Amygdala (tissue), 56 donors: ENCODE data around the gene PGA5.
A peak's percentile ranks its signal among the peaks of the same experiment; 100 is the strongest.
"Not testable (repeated sequence)": the region's sequence is repeated elsewhere in the genome, so short reads cannot be mapped to it uniquely, and the experiment has no call there.

Source experiments
- DNase-seq, 56 donors: peaks; one replicate each; lab custom pipeline; 2025; lab: John Stamatoyannopoulos, UW

The PGA5 gene

DNA sequence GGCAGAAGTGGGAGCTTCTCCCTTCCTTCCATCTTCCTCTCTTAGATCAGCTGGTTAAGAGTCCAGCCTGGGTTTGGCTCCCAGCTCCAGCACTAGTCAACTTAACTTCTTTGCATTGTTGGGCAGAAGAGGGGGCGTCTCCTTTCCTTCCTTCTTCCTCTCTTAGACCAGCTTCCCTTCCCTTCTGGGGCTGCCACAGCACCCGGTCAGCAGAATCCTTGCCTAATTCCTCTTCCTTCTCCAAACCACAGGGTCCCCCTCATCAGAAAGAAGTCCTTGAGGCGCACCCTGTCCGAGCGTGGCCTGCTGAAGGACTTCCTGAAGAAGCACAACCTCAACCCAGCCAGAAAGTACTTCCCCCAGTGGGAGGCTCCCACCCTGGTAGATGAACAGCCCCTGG is 18.3 kb upstream of the PGA5 start:
- not testable (repeated sequence) for DNase-seq

DNA sequence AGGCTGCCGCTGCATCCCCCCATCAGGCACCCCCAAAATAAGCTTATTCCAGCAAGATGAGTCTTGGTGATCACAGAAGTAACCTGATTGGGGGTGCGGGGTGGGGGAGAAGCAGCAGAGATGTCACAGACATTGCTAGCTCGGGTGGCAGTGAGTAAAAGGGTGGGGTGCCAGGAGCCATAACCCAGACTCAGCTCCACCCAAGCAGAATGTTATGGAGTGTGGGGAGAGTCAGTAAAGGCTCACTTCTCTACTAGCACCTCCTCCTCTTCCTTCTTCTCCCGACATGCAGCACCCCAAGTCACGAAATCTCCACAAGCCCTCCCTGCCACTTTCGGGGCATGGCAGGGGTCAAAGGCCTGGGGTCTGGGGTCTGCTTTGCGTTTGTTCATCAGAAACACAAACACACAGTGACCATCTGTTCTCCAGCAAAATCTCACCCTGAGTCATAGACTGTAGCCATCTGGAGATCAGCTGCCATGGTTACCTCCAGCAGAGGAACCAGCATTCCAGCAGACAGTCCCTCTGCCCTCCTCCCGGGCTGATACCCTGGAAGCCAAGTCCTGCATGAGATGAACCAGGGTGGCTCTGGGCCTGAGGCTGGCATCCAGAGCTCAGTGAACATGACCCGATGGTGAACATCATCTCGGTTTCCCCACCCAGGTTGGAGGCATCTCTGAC is 14.4 kb upstream of the PGA5 start:
- not testable (repeated sequence) for DNase-seq

DNA sequence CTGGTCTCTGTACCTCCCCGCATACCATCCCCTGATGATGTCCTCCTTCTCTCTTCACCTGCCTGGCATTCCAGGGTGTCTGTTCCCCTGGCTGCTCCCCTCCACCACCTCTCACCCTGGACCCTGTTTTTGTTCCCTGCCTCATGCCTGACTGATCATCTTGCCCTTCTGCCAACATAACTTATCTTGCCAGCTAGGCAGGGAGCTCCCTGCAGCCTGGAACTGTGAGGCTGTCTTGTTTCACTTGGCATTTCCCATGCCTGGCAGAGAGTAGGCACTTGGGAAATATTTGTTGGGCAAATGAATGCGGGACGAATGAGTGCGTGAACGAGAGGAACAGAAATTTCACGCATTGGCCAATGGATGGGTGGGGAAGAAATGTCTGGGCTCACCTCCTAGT is 11.5 kb upstream of the PGA5 start:
- not testable (repeated sequence) for DNase-seq

DNA sequence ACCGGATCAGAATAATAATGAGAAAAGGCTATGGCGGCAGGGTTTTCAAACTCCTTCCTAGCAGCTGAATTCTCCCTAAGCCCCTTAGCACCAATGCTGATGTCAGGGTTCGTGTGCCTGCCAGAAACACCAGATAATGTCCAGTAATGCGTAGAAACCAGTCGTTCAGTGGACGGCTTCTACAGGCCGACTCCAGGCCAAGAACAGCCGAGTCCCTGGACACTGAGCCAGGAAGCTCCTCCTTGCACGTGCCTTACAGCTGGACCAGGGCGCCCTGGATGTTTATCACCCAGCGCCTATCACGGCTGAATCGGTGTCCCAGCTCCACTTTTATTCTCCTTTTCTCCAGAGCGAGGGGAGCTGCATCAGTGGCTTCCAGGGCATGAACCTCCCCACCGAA is 9.9 kb upstream of the PGA5 start:
- not testable (repeated sequence) for DNase-seq

DNA sequence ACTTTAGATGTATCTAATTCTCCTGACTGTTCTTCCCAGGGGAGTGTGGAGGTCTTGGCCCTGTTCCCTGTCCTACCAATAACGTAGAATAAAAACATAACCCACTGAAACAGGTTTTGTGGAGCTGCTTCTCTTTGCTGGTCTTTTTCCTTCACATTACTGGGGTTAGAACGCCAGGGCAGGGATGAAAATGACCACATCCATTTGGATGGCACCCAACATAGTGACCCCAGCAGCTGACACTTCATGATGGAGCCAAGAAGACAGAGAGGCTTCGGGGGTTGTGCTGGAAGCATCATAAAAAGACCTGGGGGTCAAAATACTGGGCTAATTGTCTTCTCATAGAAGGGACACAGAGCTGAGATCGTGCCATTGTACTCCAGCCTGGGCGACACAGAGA is 9.4 kb upstream of the PGA5 start:
- DNase-seq: not testable (repeated sequence)

DNA sequence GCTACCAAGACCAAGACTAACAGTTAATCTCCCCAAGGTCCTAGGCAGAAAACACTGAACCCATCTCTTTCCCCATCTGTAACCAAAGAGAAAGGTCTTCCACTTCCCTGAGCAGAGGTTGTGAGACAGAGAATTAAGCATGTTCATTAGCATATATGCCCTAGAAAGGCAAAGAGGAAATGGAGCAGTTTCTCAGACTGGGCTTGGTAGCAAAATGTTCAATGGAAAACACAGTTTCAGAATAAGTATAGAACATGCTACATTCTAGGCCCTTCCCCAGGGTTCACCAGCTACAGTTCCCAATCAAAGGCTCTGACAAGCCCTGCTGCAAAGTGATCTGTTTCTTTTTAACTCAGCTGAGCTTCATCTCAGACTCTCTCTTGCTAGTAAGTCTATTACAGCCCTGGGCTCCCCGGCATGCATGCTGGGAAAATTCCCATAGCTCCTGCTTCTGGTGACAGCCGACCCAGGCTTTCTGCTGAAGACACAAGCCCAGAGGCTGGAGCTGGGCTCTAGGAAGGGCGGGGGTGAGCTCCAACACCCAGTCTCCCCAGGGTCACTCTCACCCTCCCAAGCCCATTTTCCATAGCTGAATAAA is 8.3 kb upstream of the PGA5 start:
- DNase-seq: not testable (repeated sequence)

DNA sequence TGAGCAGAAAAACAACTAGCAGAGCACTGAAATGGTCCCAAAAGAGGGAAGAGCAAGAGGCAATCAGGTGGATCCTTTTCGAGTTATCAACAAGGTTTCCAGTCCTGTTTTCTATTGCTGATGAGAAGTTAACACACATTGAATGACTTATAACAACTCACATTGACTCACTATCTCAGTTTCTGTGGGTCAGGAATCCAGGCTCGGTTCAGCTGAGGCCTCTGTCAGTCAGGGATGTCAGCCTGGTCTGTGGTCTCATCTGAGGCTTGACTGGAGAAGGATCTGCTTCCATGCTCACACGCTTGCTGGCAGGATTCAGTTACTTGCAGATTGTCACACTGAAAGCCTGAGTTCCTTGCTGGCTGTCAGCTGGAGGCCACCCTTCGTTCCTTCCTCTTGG is 3.8 kb upstream of the PGA5 start:
- not testable (repeated sequence) for DNase-seq

DNA sequence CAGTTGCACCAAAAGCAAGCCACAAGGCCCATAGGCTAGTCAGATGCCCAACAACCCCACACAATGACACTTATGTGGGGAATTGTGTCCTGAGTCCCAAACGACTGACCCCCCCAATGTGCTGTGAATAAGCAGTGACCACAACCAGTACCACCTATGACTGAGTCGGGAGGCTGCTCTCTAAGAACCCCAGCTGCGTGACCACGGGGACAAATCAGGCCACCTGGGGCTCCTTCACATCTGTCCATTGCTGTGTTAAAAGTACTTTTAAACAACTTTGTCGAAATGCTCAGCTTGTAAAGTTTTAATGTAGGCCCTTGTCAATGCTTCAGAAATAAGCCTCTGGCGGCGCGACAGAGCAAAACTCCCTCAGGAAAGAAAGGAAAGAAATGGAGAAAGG is 687 bp upstream of the PGA5 start:
- not testable (repeated sequence) for DNase-seq

DNA sequence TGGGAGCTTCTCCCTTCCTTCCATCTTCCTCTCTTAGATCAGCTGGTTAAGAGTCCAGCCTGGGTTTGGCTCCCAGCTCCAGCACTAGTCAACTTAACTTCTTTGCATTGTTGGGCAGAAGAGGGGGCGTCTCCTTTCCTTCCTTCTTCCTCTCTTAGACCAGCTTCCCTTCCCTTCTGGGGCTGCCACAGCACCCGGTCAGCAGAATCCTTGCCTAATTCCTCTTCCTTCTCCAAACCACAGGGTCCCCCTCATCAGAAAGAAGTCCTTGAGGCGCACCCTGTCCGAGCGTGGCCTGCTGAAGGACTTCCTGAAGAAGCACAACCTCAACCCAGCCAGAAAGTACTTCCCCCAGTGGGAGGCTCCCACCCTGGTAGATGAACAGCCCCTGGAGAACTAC is 551 bp downstream of the PGA5 start:
- DNase-seq: not testable (repeated sequence)

DNA sequence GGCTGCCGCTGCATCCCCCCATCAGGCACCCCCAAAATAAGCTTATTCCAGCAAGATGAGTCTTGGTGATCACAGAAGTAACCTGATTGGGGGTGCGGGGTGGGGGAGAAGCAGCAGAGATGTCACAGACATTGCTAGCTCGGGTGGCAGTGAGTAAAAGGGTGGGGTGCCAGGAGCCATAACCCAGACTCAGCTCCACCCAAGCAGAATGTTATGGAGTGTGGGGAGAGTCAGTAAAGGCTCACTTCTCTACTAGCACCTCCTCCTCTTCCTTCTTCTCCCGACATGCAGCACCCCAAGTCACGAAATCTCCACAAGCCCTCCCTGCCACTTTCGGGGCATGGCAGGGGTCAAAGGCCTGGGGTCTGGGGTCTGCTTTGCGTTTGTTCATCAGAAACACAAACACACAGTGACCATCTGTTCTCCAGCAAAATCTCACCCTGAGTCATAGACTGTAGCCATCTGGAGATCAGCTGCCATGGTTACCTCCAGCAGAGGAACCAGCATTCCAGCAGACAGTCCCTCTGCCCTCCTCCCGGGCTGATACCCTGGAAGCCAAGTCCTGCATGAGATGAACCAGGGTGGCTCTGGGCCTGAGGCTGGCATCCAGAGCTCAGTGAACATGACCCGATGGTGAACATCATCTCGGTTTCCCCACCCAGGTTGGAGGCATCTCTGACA is 4.4 kb downstream of the PGA5 start:
- DNase-seq: not testable (repeated sequence)

DNA sequence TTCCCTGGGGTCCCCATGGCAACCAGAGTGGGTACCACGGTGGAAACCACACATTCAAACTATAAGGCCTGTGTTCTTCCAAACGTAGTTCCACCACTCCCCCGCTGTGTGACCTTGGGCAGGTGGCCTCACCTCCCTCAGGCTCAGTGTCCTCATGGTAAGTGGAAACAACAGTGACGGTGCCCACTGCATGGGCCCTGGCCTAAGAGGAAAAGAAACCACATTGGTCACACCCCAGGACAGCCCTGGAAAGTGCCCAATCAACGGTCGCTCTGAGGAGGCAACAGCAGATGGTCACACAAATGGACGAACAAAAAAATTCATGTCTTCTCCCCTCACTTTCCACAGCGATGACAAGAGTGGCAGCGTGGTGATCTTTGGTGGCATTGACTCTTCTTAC is 7.1 kb downstream of the PGA5 start:
- DNase-seq: not testable (repeated sequence)

DNA sequence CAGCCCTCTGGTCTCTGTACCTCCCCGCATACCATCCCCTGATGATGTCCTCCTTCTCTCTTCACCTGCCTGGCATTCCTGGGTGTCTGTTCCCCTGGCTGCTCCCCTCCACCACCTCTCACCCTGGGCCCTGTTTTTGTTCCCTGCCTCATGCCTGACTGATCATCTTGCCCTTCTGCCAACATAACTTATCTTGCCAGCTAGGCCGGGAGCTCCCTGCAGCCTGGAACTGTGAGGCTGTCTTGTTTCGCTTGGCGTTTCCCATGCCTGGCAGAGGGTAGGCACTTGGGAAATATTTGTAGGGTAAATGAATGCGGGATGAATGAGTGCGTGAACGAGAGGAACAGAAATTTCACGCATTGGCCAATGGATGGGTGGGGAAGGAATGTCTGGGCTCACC is 8.2 kb downstream of the PGA5 start:
- not testable (repeated sequence) for DNase-seq

DNA sequence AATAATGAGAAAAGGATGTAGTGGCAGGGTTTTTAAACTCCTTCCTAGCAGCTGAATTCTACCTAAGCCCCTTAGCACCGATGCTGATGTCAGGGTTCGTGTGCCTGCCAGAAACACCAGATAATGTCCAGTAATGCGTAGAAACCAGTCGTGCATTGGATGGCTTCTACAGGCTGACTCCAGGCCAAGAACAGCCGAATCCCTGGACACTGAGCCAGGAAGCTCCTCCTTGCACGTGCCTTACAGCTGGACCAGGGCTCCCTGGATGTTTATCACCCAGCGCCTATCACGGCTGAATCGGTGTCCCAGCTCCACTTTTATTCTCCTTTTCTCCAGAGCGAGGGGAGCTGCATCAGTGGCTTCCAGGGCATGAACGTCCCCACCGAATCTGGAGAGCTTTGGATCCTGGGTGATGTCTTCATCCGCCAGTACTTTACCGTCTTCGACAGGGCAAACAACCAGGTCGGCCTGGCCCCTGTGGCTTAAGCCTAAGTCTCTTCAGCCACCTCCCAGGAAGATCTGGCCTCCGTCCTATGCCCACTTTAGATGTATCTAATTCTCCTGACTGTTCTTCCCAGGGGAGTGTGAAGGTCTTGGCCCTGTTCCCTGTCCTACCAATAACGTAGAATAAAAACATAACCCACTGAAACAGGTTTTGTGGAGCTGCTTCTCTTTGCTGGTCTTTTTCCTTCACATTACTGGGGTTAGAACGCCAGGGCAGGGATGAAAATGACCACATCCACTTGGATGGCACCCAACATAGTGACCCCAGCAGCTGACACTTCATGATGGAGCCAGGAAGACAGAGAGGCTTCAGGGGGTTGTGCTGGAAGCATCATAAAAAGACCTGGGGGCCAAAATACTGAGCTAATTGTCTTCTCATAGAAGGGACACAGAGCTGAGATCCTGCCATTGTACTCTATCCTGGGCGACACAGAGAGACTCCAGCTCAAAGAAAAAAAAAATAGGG is 10.1 kb downstream of the PGA5 start:
- not testable (repeated sequence) for DNase-seq

DNA sequence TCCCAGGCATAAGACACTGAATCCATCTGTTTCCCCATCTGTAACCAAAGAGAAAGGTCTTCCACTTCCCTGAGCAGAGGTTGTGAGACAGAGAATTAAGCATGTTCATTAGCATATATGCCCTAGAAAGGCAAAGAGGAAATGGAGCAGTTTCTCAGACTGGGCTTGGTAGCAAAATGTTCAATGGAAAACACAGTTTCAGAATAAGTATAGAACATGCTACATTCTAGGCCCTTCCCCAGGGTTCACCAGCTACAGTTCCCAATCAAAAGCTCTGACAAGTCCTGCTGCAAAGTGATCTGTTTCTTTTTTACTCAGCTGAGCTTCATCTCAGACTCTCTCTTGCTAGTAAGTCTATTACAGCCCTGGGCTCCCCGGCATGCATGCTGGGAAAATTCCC is 11.4 kb downstream of the PGA5 start:
- not testable (repeated sequence) for DNase-seq

DNA sequence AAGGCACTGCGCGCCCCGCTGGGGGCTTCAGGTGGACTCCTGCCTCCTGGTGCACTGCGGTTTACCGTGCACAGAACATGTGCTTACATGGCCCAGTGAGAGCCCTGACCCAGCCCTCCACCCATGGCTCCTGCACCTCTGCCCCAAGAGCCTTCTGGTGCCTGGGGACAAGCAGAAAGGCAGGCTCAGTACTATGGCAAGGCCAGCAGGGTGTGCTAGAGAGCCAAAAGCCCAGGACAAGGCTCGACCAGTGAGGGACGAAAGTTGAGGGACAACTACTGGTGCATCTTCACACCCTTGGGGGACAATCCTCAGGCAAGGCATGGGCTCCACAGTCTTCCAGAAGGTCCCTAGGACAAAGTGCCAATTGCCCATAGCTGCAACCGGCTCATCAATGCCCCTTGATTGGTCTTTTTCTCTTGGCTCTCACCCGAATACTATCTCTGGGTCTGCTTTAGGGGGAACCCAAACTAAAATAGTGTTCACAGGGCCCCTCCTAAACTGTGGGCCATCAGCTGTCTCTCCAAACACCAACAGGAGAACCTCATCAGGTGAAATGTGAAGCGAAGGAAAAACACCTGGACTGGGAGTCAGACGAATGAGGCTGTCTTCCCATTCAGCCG is 13.5 kb downstream of the PGA5 start:
- peak in 35 of 56 donors; percentile 2 to 56 (median 23) for DNase-seq

DNA sequence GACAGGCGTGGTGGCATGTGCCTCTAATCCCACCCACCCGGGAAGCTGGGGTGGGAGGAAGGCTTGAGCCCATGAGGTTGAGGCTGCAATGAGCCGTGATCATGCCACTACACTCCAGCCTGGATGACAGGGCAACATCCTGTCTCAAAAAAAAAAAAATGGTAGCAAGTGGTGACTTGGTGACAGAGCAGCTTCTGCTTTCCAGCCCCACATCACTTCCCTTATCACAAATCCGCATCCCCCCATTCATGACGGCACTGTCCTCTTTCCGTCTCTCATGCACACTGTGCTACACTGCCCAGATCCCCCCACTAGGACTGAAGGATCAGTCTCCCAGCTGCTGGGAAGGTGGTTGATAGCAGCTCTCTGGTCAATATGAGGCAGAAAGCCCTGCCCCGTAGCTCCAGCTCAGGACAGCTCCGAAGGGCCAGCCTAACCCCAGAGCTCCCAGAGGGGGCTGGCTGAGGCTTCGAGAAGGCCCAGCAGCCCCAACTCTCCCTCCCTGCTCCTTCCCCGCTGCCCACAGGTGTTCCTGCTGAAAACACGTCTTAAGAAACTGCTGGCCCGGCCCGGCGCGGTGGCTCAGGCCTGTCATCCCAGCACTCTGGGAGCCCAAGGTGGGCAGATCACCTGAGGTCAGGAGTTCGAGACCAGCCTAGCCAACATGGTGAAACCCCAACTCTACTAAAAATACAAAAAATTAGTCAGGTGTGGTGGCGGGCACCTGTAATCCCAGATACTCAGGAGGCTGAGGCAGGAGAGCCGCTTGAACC is 15.9 kb downstream of the PGA5 start:
- DNase-seq: no peak

DNA sequence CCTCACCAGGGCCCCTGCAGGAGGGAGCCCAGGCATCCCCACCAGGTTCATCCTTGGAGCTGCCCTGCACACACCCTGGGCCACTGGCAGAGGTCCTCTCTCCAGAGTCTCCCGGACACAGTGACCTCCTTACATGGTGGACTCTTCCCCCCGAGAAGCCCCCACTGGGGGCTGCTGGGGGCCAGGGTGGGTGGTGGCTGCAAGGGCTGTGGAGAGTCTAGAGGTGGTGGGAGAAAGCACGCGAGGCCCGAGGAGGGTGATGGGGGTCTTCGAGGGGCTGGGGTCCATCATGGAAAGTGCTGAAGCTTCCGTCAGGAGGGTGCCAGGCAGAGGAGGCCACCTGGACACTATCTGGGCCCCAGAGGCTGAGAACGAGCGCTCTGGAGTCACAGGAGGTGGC is 17.6 kb downstream of the PGA5 start:
- no peak for DNase-seq

DNA sequence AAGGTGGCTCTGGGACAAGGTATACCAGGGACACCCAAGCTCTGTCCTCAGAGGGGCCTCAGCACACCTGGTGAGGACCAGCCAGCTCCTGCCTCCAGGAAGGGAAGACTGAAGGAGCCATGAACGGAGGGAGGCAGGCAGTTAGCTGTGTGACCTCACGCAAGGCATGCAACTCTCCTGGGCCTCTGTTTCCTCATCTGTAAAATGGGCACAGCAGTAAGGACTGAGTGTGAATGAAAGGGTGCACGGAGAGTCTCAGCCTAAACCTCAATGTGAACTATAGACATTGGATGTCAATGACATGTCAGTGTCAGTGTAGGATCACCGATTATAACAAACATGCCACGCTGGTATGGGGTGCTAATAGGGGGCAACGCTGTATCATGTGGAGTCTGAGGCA is 18.4 kb downstream of the PGA5 start:
- DNase-seq: no peak

DNA sequence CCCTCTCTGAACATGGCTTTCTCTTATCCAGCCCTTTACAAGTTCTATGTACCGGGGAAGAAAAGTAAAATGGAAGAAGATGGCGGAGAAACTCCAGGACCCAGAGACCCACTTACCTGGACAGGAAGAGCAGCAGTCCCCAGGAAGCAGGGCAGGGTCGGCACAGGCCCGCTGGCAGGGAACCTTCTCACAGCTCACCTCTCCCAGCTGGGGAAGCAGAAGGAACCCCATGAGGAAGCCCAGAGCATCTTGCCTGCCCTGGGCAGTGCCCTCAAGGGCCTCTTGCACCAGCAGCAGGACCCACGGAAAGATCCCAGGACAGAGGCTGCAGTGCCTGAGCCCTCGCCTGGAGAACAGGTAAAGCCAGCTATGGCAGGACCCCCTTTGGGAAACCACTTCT is 23.4 kb downstream of the PGA5 start:
- DNase-seq: no peak
